ENCODE measurements around the gene DHX30. TPM values are rescaled to one million over a fixed set of nuclear protein-coding genes. Genes with fewer than 3 reads are reported as not detected.
A peak's percentile ranks its signal among the peaks of the same experiment; 100 is the strongest.

Gene DHX30
- total RNA-seq, 1 experiment from 2014 or later, result 65.1 TPM

- no peaks in the 10 kb centered on the region for H3K27me3 ChIP-seq (ENCODE audit: control insufficient read depth, insufficient read depth, low read length)
- no TSS peak for BruUV-seq (replicated peaks)
- DNase-seq (ENCODE audit: low read depth, low spot score), result no peak
- ChIA-PET CTCF (no interaction called here), POLR2A (no interaction called here)
- in situ Hi-C loops (cut with HindIII; ENCODE audit: low pct_unique_long_range_greater_than_20kb, low sequenced_read_pairs) (no loop called here), intact Hi-C loops (cut with micrococcal nuclease; ENCODE audit: unreplicated experiment) (no loop called here)
- H3K36me3 ChIP-seq (ENCODE audit: control insufficient read depth, insufficient read depth, low read length), result no peaks in the 10 kb centered on the region; the same call in 1 of the 2 replicates
- no peak for ATAC-seq
- peak overlapping the region; percentile 75 to 86 for H3K4me3 ChIP-seq (ENCODE audit: low read depth in 2 of 2, low read length in 2 of 2)
- H3K27ac ChIP-seq (ENCODE audit: low read length), result peak overlapping the region; percentile 89
- no peaks in the 10 kb centered on the region for H3K9me3 ChIP-seq (ENCODE audit: control insufficient read depth, insufficient read depth, low read depth, low read length)
- H3K4me1 ChIP-seq (ENCODE audit: control insufficient read depth, insufficient read depth, low read length), result peaks cover 6% of the 10 kb centered on the region; the same call in 1 of the 2 replicates
- no peak for TF ChIP-seq SIN3A (IDR thresholded peaks at IDR 0.05; ENCODE audit: borderline replicate concordance, insufficient read depth, low read depth, low read length)
- no peak for TF ChIP-seq CTCF (IDR thresholded peaks at IDR 0.05)
- no peak for TF ChIP-seq TCF7L2 (IDR thresholded peaks at IDR 0.05; ENCODE audit: low read depth, low read length)
- TF ChIP-seq REST (IDR thresholded peaks at IDR 0.05; ENCODE audit: insufficient read depth in 1 of 2, low read depth in 2 of 2, low read length in 1 of 2), result no peak
- no peak for TF ChIP-seq POLR2AphosphoS5 (IDR thresholded peaks at IDR 0.05; ENCODE audit: low read depth, low read length)
Observed at GRCh38 chr3:47803480-47804025, 615 bp downstream of the DHX30 start.

DNA sequence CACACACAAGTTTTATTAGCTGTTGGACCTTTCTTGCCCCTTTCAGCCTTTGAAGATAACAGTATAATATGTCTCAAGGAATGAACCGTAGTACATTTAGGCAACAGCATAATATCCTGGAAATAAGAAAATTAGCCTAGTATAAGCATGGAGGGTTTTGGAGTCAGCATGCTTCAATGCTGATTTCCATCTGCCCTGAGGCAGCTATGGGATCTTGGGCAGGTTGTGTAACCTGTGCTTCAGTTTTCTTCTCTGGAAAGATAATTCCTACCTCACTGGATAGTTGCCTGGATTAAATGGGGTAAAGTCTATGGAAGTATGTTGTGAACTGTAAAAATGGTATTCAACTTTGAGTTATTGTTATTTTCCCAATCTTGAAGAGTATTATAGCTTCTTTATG is 1.6 kb downstream of the DHX30 start:
- Histone ChIP-seq H3K27ac (ENCODE audit: low read length) (no peak overlapping the region), H3K4me1 (ENCODE audit: control insufficient read depth, insufficient read depth, low read length) (peaks cover 6% of the 10 kb centered on the region; the same call in 1 of the 2 replicates), H3K27me3 (ENCODE audit: control insufficient read depth, insufficient read depth, low read length) (no peaks in the 10 kb centered on the region), H3K36me3 (ENCODE audit: control insufficient read depth, insufficient read depth, low read length) (no peaks in the 10 kb centered on the region; the same call in 1 of the 2 replicates), H3K4me3 (ENCODE audit: low read depth in 2 of 2, low read length in 2 of 2) (no peak overlapping the region), H3K9me3 (ENCODE audit: control insufficient read depth, insufficient read depth, low read depth, low read length) (no peaks in the 10 kb centered on the region)
- DNase-seq (ENCODE audit: low read depth, low spot score) (no peak), ATAC-seq (no peak)
- no TSS peak for BruUV-seq (replicated peaks)
- ChIA-PET POLR2A (no interaction called here), CTCF (no interaction called here)
- TF ChIP-seq POLR2AphosphoS5 (IDR thresholded peaks at IDR 0.05; ENCODE audit: low read depth, low read length) (no peak), CTCF (IDR thresholded peaks at IDR 0.05) (no peak), TCF7L2 (IDR thresholded peaks at IDR 0.05; ENCODE audit: low read depth, low read length) (no peak), SIN3A (IDR thresholded peaks at IDR 0.05; ENCODE audit: borderline replicate concordance, insufficient read depth, low read depth, low read length) (no peak), REST (IDR thresholded peaks at IDR 0.05; ENCODE audit: insufficient read depth in 1 of 2, low read depth in 2 of 2, low read length in 1 of 2) (no peak)
- in situ Hi-C loops (cut with HindIII; ENCODE audit: low pct_unique_long_range_greater_than_20kb, low sequenced_read_pairs) (no loop called here), intact Hi-C loops (cut with micrococcal nuclease; ENCODE audit: unreplicated experiment) (no loop called here)
